Skin epidermis (tissue), 12 donors: Measurements from ENCODE around the gene MYOM1.
"Not testable (repeated sequence)": the region's sequence is repeated elsewhere in the genome, so short reads cannot be mapped to it uniquely, and the experiment has no call there.

Source experiments
- H3K27ac ChIP-seq, 21 experiments: fragments of 200-600 bp; sonication (generic) in 11 of 21; one replicate each; pipeline ENCODE4 v1.5.0; 2020; ENCODE audit warnings: mild to moderate bottlenecking in 3 of 21, inconsistent platforms in 2 of 21, moderate library complexity in 2 of 21
- H3K4me3 ChIP-seq, 7 experiments: fragments of 200-600 bp; sonication (generic) in 2 of 7; one replicate each; pipeline ENCODE4 v1.5.0; 2020; ENCODE audit warnings: inconsistent platforms in 2 of 7, mild to moderate bottlenecking in 2 of 7, moderate library complexity in 1 of 7

MYOM1 gene

DNA sequence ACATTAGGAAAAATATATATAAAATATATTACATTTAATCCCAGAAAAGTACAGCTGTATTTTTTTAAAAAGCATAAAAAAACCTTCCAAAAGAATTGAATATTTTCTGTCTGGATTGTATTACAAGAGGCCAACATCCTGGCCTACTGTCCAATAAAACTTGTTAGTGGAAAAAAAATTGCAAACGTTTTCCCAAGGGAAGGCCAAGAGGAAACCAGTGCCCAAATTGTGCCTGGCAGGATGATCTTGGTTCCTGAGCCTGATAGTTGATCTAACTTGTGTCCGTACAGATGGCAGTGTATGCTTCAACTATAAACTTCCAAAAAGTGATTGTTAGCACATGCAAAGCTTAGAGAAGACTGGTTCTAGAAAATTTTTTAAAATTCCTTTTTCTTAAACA is 116.2 kb downstream of the MYOM1 start:
- Histone ChIP-seq H3K27ac (peak overlapping the region in 2 of 21 experiments; percentile 3 to 5), H3K4me3 (no peak overlapping the region)

DNA sequence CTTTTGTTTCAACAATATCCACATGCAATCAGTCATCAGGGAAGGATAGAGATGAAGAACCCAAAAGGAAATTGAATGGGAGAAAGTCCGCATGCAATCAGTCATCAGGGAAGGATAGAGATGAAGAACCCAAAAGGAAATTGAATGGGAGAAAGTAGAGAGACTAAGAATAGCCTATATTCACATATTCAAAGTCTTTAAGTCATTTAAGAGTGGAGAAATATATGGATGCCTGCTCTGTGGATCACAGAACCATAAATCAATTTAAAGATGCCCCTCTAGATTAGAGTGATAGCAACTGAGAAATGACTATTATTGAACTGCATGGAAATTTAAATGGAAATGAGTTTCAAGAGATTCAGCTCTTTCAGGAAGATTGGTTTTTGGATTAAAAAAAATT is 116.8 kb downstream of the MYOM1 start:
- Histone ChIP-seq H3K4me3 (no peak overlapping the region), H3K27ac (no peak overlapping the region)

DNA sequence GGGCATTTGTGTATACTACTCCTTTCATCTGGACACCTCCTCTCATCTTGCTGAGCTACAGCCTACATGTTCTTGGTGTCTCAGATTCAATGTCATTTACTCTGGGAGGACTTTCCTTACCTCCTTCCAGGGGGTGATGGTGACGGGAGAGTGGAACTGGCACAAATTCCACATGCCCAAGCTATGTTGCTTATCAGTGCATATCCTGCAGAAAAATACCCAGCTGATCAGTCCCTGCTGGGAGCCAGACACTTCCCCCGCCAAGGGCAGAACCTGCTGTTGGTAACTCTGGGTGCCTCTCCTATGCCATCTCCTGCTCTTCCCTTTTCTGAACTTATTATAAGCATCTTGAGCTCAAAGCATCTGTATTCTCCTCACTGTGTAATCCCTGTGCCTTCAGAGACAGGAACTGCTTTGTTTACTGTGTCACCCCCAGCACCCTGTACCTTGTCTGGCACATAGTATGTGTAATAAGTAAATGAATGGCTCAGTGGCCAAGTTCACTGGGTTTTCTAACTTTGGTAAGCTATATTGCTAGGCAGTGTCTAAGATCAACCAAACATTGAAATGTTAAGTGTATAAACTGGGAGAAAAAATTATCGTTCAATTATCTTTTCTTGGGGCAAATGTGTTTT is 119.2 kb downstream of the MYOM1 start:
- Histone ChIP-seq H3K27ac (no peak overlapping the region), H3K4me3 (no peak overlapping the region)

DNA sequence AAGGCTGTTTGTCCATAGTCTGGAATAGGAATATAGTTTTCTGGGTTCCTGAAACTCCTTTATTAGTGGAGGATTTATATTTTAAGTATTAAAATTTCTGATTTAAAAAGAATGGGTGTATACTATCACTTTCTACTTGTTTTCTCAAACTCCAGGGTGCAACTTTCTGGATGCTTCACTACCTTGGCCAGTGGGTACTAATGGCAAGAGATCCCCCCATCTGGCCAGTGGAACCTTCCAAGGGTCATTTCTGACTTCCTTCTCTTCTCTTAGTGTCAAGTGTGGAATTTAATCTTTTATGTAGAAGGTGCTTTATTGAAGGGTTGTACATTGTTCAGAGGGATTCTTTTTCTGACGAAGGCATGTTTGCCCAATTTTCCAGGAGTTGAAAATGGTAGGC is 120.4 kb downstream of the MYOM1 start:
- Histone ChIP-seq H3K4me3 (no peak overlapping the region), H3K27ac (no peak overlapping the region)

DNA sequence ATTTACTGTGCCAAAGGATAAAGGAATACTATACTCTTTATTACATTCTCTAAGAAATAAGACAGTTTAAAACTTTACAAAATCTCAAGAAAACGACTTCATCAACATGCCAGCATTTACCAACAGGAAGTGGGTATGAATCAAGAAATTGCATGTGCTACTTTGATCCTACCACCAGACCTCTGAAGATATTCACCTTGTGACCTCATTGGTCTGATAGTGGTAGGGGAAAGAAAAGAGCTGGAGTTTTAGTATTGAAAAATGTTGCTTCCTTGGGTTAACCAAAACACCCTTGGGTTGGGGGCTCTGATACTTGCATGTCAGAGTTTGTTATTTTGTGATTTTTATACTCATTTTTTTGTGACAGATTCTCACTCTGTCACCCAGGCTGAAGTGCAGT is 122.7 kb downstream of the MYOM1 start:
- no peak overlapping the region for H3K27ac ChIP-seq
- no peak overlapping the region for H3K4me3 ChIP-seq

DNA sequence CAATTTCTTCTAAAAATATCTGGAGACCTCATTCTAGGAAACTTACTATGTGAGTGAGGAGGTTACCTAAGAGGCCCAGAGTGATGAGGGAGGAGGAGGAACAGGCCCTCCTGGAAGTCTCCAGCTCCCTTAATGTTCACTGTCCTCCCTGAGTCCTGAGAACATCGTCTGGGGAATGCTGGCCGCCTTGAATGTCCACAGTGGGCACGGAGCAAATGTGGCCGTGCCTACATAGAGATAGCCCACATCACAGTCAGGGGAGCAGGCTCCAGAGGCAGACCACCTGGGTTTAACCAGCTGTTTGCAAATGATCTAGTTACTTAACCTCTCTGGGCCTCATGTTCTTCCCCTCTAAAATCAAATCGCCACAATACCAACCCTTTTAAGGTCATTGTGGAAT is 123.8 kb downstream of the MYOM1 start:
- Histone ChIP-seq H3K27ac (no peak overlapping the region), H3K4me3 (no peak overlapping the region)

DNA sequence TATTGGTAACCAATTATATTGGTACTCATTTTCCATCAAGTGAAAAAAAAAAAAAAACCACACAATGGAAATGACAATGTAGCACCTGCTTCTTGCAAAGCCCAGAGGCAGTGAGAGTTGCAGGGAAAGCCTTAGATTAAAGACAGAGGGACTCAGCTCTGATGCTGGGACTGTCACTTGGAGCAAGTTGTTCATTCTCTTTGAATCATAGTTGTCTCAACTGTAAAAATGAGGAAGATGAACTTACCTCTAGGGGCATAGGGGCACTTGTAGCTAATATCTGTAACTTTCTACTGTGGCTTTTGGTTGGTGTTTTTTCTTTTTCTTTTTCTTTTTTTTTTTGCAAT is 125.5 kb downstream of the MYOM1 start:
- Histone ChIP-seq H3K4me3 (no peak overlapping the region), H3K27ac (no peak overlapping the region)

DNA sequence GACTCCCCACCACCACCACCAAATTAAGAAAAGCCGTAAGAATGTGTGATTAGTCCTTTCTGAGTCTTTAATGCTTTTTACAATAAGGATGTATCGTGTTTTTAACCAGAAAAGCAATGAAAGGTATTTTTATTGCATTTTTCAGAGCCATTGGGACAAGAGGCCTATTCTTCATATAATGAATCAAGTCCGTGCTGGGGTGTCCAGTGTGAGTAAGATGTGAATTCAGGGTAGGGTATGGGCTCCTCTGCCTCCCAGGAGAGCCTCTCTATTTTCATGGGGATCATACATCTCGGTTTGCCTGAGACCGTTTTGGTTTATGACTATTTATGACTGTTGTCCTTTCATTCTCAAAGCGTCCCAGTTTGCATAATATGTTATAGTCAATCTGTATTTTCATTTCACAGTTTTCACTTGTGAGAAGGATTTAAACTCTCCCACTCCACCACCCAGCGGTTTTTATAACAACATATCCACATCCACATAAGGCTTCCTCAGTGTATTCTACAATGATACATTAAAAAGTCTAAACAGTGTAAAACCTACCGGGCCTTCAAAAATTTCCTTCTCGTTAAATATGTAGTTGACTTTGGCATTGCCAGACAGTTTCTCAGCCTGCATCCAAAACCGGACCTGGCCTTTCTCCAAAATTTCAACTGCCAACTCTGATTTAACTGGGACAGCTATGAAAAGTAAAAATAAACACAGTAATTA is 126.0 kb downstream of the MYOM1 start:
- no peak overlapping the region for H3K4me3 ChIP-seq
- no peak overlapping the region for H3K27ac ChIP-seq

DNA sequence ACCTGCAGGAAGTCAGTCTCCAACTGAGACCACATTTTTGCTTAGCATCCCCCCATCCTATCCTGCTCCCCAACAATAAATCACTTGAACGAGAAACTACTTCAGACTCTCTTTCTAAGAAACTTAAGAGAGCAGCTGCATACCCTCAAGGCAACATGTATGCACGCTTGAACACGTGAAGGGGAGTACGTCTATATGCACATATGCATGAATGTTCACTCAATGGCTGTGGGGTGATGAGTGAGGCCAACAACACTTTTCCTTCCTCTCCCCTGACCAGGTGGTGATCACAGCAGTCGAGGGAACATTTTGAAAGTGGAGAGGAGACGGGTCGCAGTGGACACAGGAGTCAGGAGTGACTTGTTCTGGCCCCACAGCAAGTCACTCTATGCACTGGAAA is 127.0 kb downstream of the MYOM1 start:
- Histone ChIP-seq H3K4me3 (no peak overlapping the region), H3K27ac (no peak overlapping the region)

DNA sequence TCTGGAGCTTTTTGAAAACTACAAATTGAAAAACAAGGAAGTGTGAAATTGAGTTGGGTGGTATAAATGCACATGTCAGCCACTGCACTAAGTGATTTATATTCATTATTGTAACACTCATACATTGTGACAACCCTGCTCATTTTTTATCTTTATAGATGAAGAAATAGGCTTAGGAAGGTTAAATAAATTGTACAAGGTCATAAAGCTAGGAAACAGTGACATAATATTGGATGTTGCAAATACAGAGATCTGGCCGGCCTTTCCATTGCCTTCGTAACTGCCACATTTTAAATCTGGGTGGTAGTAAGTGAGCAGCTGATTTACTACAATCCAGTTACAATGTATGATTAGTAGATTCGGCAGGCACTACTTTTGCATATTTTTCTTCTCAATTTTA is 130.2 kb downstream of the MYOM1 start:
- H3K27ac ChIP-seq = no peak overlapping the region
- no peak overlapping the region for H3K4me3 ChIP-seq

DNA sequence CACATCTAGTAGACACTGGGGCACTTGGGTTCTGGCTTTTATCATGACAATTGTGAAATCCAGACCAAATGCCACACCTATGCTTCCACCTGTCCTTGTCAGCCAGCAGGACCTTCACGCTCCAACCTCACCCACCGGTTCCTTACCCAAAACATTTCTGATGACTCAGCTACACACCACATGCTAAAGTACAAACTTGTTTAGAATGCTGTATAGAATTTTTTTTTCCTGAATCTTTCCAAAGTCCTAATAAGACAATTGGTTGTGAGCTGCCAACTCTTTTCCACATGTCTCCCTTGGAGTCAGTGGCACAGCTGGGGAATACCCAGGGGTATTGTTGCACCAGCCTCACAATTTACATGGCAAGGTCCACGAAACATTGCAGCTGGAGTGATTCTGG is 131.3 kb downstream of the MYOM1 start:
- no peak overlapping the region for H3K27ac ChIP-seq
- H3K4me3 ChIP-seq = no peak overlapping the region

DNA sequence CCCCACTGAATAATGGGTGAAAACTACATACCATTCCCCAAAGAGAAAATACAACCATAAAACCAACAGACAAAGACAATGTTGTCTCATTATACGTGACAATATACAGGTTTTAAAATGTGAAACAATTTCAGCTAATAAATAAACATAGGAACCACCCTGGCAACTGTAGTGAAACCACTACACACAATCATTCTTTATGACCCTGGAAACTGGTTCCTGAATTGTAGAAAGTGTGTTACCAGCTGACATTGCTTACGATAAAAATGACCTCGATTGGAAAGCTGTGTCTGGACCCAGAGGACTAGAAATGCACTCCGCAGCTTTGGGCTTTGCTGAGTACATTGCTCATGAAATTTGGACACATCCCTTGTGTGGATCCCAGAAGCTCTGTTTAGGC is 132.9 kb downstream of the MYOM1 start:
- H3K4me3 ChIP-seq = no peak overlapping the region
- no peak overlapping the region for H3K27ac ChIP-seq

DNA sequence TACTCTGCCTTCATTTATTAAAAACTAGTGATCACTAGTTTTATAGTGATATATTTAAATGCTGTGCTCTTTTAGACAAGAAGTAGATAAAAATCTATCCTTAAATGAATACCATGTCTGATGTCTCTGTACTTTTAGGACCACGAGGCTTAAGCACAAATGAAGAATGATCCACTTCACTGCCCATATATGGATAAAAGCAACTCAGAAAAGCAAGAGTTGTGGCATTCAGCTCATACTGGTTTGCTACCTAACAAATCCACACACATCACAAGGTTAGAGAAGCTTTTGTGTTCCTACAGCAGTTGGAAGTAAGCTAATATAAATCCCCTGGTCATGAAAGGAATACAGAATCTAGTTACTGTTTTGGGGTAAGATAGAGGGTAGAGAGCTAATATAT is 134.2 kb downstream of the MYOM1 start:
- Histone ChIP-seq H3K27ac (no peak overlapping the region), H3K4me3 (no peak overlapping the region)

DNA sequence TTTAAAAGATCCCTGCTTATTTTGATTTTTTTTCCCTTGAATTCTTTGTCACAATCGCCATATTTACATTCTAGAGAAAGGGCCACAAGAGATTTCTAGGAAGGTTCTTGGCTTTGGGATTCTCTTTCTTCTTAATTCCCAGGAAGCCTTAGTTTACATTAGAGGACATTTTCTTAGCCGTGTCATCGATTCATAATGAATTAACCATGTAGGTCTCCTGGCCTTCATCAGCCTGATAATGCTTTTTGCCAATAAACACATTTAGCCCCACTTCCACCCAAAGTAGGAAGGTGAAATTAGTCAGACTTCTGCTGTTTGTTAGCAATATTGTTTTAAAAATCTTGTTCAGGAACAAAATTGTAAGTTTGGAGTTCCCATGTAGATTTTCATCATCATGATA is 135.6 kb downstream of the MYOM1 start:
- no peak overlapping the region for H3K4me3 ChIP-seq
- no peak overlapping the region for H3K27ac ChIP-seq

DNA sequence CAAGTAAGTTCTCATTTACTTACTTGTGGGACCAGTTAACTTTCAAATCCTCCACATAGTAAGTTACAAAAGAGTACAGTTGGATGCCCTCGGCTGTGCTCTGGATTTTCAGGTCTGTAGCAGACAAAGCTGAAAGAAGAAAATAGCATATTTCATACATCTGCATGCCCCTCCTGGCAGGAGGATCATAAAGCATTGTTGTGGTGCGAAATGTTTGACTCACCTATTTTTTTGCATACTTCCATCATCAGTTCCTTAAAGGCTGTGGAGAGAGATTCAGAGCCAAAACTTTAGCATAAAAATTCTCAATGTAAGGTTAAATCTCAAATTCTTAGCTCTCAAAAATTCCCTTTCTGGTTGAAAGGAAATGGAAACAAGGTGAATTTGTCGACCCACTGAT is 136.0 kb downstream of the MYOM1 start:
- no peak overlapping the region for H3K27ac ChIP-seq
- H3K4me3 ChIP-seq = no peak overlapping the region

DNA sequence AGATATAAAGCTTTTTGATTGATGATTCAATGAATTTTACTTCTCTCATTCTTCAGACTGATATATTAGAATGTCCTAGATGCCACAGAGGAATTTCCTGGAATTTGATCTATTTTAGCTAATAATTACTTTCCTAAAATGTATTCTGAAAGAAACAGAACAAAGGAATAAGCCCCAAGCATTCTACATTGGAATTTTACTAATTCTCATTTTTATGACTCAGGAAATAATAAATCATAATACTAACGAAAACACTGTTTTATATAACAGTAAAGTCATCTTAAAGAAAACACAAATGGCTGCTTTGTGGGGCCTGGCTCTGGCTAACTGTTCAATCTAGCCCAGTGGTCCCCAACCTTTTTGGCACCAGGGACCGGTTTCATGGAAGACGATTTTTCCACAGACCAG is 138.2 kb downstream of the MYOM1 start:
- H3K27ac ChIP-seq = no peak overlapping the region
- H3K4me3 ChIP-seq = no peak overlapping the region

DNA sequence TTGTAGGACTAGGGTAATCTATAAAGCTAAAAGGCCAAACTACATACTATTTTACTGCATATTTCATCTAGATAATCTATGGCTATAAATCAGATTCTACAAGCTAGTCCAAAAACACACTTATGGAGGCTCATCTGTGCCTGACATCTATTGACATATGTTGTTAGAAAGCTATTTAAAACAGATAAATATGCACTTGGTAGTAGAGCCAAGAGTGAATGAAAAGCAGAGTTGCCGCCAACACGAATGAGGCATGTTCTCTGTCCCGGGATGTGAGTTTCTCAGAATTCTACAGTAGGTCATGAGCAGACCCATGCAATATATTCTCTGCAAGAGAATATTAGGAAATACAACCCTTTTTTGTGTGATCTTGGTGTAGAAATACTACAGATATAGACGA is 140.1 kb downstream of the MYOM1 start:
- Histone ChIP-seq H3K27ac (no peak overlapping the region), H3K4me3 (no peak overlapping the region)

DNA sequence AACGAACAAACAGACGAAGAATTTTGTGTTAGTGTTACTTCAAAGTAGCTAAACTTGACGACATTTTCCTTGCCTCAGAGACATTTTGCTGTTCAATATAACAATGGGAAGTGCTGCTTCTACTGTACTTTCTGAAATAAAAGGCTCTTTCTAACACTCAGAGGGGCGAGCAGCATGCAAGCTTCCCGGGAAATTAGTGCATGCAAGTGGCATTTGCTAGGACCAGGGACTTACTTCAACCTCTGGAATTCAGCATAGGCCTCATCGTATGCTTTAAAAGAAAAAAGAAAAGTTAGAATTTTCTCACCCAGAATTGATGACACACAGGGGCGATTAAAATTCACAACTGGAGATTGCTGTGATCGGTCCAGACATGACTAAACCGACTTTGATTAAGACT is 144.3 kb downstream of the MYOM1 start:
- H3K4me3 ChIP-seq = no peak overlapping the region
- H3K27ac ChIP-seq = no peak overlapping the region

DNA sequence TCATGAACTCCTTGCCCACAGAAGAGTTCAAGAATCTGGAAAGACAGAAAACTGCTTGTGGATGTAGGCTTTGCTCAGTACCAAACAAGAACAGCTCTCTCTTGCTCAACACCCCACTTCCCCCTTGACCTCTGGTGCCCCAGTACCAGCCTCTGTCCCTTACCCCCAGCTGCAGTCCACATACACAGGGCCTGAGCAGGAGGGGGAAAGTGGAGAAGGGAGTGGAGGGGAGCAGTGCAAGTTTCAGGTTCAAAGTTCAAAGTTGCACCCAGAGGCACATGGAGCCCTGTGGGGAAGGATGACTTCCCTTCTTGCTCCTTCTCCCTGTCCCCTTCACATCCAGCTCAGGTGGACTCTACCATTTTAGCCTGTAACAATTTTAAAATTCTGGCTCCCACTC is 145.7 kb downstream of the MYOM1 start:
- no peak overlapping the region for H3K27ac ChIP-seq
- H3K4me3 ChIP-seq = no peak overlapping the region

DNA sequence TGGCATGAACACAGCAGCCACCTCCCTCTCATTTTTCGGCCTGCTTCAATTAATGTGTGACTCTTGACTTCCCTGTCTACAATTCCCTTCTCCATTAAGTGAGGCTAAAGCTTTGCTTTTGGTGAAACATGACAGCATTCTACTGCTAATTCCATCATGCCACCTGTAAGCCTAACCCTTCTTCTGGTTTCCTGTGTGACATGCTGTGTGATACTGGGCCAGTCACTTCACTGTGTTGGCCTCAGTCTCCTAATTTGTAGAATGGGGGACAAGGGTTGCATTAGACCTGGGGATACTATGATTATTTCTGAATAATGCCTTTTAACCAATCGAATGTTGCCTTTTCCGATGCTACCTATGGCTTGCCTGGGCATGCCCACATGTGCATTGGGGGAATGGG is 146.4 kb downstream of the MYOM1 start:
- not testable (repeated sequence) for H3K27ac ChIP-seq, H3K4me3 ChIP-seq

DNA sequence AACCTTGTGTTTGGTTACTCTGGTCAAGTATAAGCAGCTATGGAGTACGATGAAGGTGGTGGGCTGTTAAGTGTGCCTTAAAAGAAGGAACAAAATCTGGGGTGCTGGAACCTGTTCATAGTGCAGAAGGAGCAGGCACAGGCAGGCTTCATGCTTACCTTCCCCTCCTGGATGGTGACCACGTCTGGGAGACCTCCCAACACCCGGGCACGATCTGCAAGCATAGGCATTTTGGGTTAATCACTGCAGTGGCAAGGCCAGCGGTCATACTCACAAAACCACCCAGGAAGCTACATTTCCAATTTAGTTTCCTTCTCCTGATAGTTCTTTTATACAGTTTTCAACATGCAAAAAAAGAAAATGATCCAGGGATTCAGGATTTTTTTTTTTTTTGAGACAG is 148.1 kb downstream of the MYOM1 start:
- H3K4me3 ChIP-seq = no peak overlapping the region
- H3K27ac ChIP-seq = no peak overlapping the region
